Lung (tissue), 12 donors: ENCODE data around the gene AGFG2. TPM values are rescaled to one million over a fixed set of nuclear protein-coding genes. Genes with fewer than 3 reads are reported as not detected.

Experiments
- ATAC-seq: fragments of 200-7000 bp; cut with Tn5 transposase; one replicate; pipeline ENCODE4 v1.9.1; 2020; ENCODE audit warnings: moderate number of reproducible peaks; ENCODE audit not compliant: insufficient read depth, low FRiP score
- DNase-seq, 3 donors: peaks; one replicate each; pipeline ENCODE4 v3.0.0-alpha.2; 2013 to 2017
- H3K27ac ChIP-seq, 2 donors: one replicate each; pipeline ENCODE4 v1.5.1; 2013; ENCODE audit warnings: mild to moderate bottlenecking in 2 of 2, moderate library complexity in 2 of 2, control low read depth in 1 of 2, inconsistent platforms in 1 of 2, low read depth in 1 of 2, low read length in 1 of 2
- H3K27me3 ChIP-seq, 3 donors: one replicate each; pipeline ENCODE4 v1.5.1; 2013; ENCODE audit warnings: low read length in 2 of 3; ENCODE audit not compliant: control insufficient read depth in 3 of 3, insufficient read depth in 3 of 3
- H3K36me3 ChIP-seq, 4 donors: one replicate each; pipeline ENCODE4 v1.5.1; 2013; ENCODE audit warnings: low read length in 4 of 4, mild to moderate bottlenecking in 1 of 4, moderate library complexity in 1 of 4; ENCODE audit not compliant: control insufficient read depth in 4 of 4, insufficient read depth in 4 of 4
- H3K4me1 ChIP-seq, 5 donors: one replicate each; pipeline ENCODE4 v1.5.1; 2013; ENCODE audit warnings: low read length in 5 of 5, mild to moderate bottlenecking in 2 of 5, moderate library complexity in 1 of 5; ENCODE audit not compliant: control insufficient read depth in 5 of 5, insufficient read depth in 5 of 5
- H3K4me3 ChIP-seq: one replicate; pipeline ENCODE4 v1.5.1; 2013; ENCODE audit warnings: mild to moderate bottlenecking, control low read depth, moderate library complexity
- H3K9ac ChIP-seq, 2 donors: one replicate each; pipeline ENCODE4 v1.5.1; 2013; ENCODE audit warnings: low read length in 2 of 2, control low read depth in 1 of 2; ENCODE audit not compliant: insufficient read depth in 1 of 2
- H3K9me3 ChIP-seq, 4 donors: one replicate each; pipeline ENCODE4 v1.5.1; 2013; ENCODE audit warnings: low read length in 3 of 4, mild to moderate bottlenecking in 1 of 4, moderate library complexity in 1 of 4; ENCODE audit not compliant: control insufficient read depth in 4 of 4, insufficient read depth in 3 of 4
- WGBS, 2 donors: extraction: QIAGEN DNeasy Blood & Tissue Kit; methylation state at CpG; one replicate each; pipeline ENCODE4 v1.1.7; 2013; 5-methylcytosine and 5-hydroxymethylcytosine counted together
- polyA plus RNA-seq, 2 donors: library from polyadenylated mRNA; stranded (reverse); fragments of 200-250 nt; gene quantifications; one replicate each; pipeline ENCODE4 v1.2.1, GENCODE V29; 2013
- total RNA-seq, 2 donors: library from RNA; depleted of rRNA in 1 of 2; stranded (reverse); fragments of >200 nt in 1 of 2; gene quantifications; one replicate each; pipeline ENCODE4 v1.2.1, GENCODE V29; 2014 to 2021
- TF ChIP-seq, protein P1 (sequence below): IDR thresholded peaks from 2 replicates; pipeline ENCODE4 v1.5.1; 2012; ENCODE audit warnings: mild to moderate bottlenecking; ENCODE audit errors: control extremely low read depth, extremely low read depth
- donor health status: control.
- donor health status: control.
- donor health status: Bipolar disorder and iron deficiency.
- donor health status: healthy.
- donor health status: DM: yes; HTN: yes; CAD: no.

AGFG2 gene
- total and polyA plus RNA-seq, 4 donors, result 15.9 to 36.0 (median 19.7) TPM

DNA sequence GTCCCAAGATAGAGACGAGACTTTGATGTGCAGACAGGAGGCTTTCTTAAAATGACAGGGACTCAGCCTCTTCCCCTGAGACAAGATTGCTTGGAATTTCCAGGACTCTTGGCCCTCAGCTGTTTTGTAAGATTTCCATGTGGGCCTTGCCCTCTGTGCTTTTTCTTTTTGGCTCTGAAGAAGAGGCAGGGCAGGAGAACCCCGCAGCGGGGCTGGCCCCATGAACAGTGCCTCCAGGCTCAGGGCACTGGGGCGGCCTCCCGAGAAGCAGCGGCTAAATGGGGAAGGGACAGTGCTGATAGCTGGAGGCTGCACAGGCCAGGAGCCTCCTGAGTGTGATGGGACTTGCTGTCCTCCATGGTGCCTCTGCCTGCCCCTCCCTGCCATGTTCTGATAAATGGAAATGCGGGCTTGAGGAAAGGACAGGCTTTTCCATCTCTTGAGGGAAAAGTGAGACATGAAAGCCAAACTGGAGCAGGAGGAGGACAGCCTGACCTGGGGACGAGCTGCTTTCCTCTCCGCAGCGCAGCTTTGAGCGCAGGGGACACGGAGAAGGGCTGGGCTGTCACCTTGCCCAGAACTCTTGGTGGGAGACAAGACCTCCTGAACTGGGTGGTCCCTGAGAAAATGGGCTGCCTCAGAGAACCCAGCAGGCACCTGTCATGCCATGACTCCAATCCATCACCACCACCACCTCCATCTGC, 22.6 kb downstream of the AGFG2 start:
- H3K36me3 ChIP-seq, result peaks cover 0 to 25% (median under 1%) of the 10 kb centered on the region in 4 donors
- H3K4me1 ChIP-seq, result peaks cover 0 to 1% (median 0%) of the 10 kb centered on the region in 5 donors
- TF ChIP-seq, protein P1, sequence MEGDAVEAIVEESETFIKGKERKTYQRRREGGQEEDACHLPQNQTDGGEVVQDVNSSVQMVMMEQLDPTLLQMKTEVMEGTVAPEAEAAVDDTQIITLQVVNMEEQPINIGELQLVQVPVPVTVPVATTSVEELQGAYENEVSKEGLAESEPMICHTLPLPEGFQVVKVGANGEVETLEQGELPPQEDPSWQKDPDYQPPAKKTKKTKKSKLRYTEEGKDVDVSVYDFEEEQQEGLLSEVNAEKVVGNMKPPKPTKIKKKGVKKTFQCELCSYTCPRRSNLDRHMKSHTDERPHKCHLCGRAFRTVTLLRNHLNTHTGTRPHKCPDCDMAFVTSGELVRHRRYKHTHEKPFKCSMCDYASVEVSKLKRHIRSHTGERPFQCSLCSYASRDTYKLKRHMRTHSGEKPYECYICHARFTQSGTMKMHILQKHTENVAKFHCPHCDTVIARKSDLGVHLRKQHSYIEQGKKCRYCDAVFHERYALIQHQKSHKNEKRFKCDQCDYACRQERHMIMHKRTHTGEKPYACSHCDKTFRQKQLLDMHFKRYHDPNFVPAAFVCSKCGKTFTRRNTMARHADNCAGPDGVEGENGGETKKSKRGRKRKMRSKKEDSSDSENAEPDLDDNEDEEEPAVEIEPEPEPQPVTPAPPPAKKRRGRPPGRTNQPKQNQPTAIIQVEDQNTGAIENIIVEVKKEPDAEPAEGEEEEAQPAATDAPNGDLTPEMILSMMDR, result no peak
- WGBS, 2 donors, result 95% methylated on average over 12 of the region's 12 CpGs
- no peaks in the 10 kb centered on the region for H3K27me3 ChIP-seq
- H3K27ac ChIP-seq, result no peak overlapping the region
- no peak for DNase-seq
- no peak overlapping the region for H3K9ac ChIP-seq
- ATAC-seq, result no peak
- H3K9me3 ChIP-seq, result no peaks in the 10 kb centered on the region
- H3K4me3 ChIP-seq, result no peak overlapping the region

DNA sequence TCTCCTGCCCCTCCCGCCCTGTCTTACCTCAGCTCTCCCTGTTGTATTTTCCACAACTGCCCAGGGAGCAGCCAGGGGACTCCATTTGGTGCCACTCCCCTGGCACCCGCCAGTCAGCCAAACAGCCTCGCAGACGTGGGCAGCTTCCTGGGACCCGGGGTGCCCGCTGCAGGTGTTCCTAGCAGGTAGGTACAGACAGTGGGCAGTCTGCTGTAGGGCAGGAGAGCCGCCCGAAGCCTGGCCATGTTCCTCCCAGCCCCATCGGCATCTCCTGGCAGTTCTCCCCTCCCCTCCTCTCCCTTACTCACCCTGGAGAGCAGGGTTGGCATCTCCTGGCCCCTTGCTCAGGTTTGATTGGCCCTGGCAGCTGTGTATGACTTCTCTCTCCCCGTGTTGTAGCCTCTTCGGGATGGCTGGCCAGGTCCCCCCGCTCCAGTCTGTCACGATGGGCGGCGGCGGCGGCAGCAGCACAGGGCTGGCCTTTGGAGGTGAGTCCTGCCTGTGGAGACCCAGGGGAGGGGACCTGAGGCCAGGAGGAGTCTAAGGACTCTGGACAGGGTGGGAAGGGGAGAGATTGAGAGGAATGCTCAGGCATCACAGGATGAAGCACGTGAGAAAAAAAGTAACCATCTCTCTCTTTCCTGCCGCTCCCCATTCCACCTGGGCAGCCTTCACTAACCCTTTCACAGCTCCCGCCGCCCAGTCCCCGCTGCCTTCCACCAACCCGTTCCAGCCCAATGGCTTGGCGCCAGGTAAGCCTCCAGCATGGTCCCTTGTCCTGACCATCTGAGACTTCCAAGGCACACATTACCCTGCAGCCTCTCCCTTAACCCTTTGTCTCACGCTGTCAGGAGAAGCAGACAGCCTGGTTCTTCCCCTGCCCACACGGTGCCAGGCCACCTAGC, 23.4 kb downstream of the AGFG2 start:
- Histone ChIP-seq H3K4me3 (no peak overlapping the region), H3K9ac (no peak overlapping the region), H3K9me3 (no peaks in the 10 kb centered on the region), H3K27me3 (no peaks in the 10 kb centered on the region), H3K27ac (no peak overlapping the region), H3K36me3 (peaks cover 0 to 25% (median 0%) of the 10 kb centered on the region in 4 donors), H3K4me1 (peaks cover 0 to 1% (median 0%) of the 10 kb centered on the region in 5 donors)
- TF ChIP-seq, protein P1, result no peak
- 93 to 94% methylated on average over 26 of the region's 26 CpGs for WGBS, 2 donors
- no peak for DNase-seq
- no peak for ATAC-seq

DNA sequence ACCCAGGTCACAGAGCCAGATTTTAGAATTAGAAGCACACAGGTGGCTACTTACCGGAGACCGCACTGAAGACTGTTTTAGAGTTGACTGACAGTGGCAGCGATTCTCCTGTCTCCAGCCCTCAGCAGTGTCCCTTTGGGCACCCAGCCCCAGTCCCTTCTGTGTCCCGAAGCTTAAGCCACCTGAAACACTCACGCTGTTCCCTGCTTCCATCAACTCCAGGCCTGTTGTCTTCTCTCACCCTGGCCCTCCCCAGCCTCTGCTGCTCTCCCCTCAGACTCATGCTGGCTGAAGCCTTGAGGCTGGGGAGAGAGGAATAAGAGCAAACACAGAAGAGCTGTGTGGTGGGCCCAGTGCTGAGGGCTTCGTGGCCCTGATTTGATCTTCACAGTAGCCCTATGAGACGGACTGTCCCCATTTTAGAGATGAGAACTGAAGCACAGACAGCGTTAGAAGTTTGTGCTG, 24.1 kb downstream of the AGFG2 start:
- H3K9me3 ChIP-seq, result no peaks in the 10 kb centered on the region
- H3K27me3 ChIP-seq, result no peaks in the 10 kb centered on the region
- no peak overlapping the region for H3K4me3 ChIP-seq
- 95 to 99% methylated on average over 8 of the region's 8 CpGs for WGBS, 2 donors
- no peak for ATAC-seq
- no peak for DNase-seq
- no peak overlapping the region for H3K27ac ChIP-seq
- TF ChIP-seq, protein P1, result no peak
- peaks cover 0 to 1% (median 0%) of the 10 kb centered on the region in 5 donors for H3K4me1 ChIP-seq
- H3K36me3 ChIP-seq, result peaks cover 0 to 25% (median 0%) of the 10 kb centered on the region in 4 donors
- H3K9ac ChIP-seq, result no peak overlapping the region
